Urothelium cell line (cell line): ENCODE data around the gene DNAAF3.
"Not testable (repeated sequence)": the region's sequence is repeated elsewhere in the genome, so short reads cannot be mapped to it uniquely, and the experiment has no call there.

Source experiments
- DNase-seq: peaks from one replicate; pipeline ENCODE4 v3.0.0; 2011; ENCODE audit warnings: low spot score, mixed read lengths
- FAIRE-seq: peaks from 2 replicates; lab custom pipeline; 2011; peaks lifted over from hg19 to GRCh38; lab: Jason Lieb, UNC

DNAAF3 gene

GRCh38 chr19:55156202-55157063 lies 10.0 kb downstream of the DNAAF3 start:
- DNase-seq = no peak
- FAIRE-seq = no peak

GRCh38 chr19:55155784-55156183 lies 10.6 kb downstream of the DNAAF3 start:
- FAIRE-seq = not testable (repeated sequence)

GRCh38 chr19:55153652-55154264 lies 12.7 kb downstream of the DNAAF3 start:
- FAIRE-seq (no peak), DNase-seq (no peak)

More at GRCh38 chr19:55155784-55156183, 10.6 kb downstream of the DNAAF3 start:
- DNase-seq = not testable (repeated sequence)

GRCh38 chr19:55152017-55152416 lies 14.4 kb downstream of the DNAAF3 start:
- FAIRE-seq = no peak
- DNase-seq = no peak

- DNase-seq (peak; percentile 60), FAIRE-seq (no peak)
Observed at GRCh38 chr19:55149078-55150003, 17.1 kb downstream of the DNAAF3 start, which contains the start of gene TNNT1. Gene TNNT1, minus strand, starts transcription at chr19:55149206. Its CDS starts 2,049 bp downstream, at chr19:55147157.

GRCh38 chr19:55147545-55148251 lies 18.7 kb downstream of the DNAAF3 start:
- DNase-seq (no peak), FAIRE-seq (no peak)

- DNase-seq (peak; percentile 90), FAIRE-seq (peak; percentile 93)
Observed at GRCh38 chr19:55146705-55147273, 19.6 kb downstream of the DNAAF3 start.

GRCh38 chr19:55146078-55146704 lies 20.2 kb downstream of the DNAAF3 start:
- DNase-seq (peak; percentile 87), FAIRE-seq (no peak)

- DNase-seq = no peak
- FAIRE-seq = no peak
Observed at GRCh38 chr19:55145232-55145631, 21.2 kb downstream of the DNAAF3 start.

GRCh38 chr19:55141696-55142095 lies 24.7 kb downstream of the DNAAF3 start:
- no peak for FAIRE-seq
- DNase-seq = no peak

- DNase-seq (no peak), FAIRE-seq (no peak)
Observed at GRCh38 chr19:55137915-55138314, 28.5 kb downstream of the DNAAF3 start.

GRCh38 chr19:55136399-55137102 lies 29.9 kb downstream of the DNAAF3 start:
- DNase-seq (no peak), FAIRE-seq (no peak)

GRCh38 chr19:55134736-55135135 lies 31.7 kb downstream of the DNAAF3 start:
- no peak for DNase-seq
- FAIRE-seq = no peak

- FAIRE-seq = no peak
- DNase-seq = no peak
Observed at GRCh38 chr19:55133639-55134444, 32.6 kb downstream of the DNAAF3 start.

GRCh38 chr19:55132453-55133129 lies 33.8 kb downstream of the DNAAF3 start:
- no peak for DNase-seq
- no peak for FAIRE-seq

GRCh38 chr19:55131421-55131820 lies 35.0 kb downstream of the DNAAF3 start:
- FAIRE-seq (no peak), DNase-seq (no peak)

GRCh38 chr19:55119053-55119452 lies 47.4 kb downstream of the DNAAF3 start:
- DNase-seq = no peak
- FAIRE-seq = no peak
